IMR-90 (cell line): ENCODE measurements around the gene SMIM22. TPM values are rescaled to one million over a fixed set of nuclear protein-coding genes. Genes with fewer than 3 reads are reported as not detected.

Experiments
- ATAC-seq: fragments of 200-7000 bp; cut with Tn5 transposase; 2 replicates; pipeline ENCODE4 v1.9.1; 2020; ENCODE audit warnings: low read depth, mild to moderate bottlenecking, moderate library complexity
- BruUV-seq: library from RNA; stranded (reverse); fragments of 400-500 nt; replicated peaks from 2 replicates; lab custom pipeline; 2021; lab: Mats Ljungman, UMichigan
- CTCF ChIA-PET: fragments of 300-600 bp; formaldehyde crosslinking; extraction: SDS; loops from one replicate; lab custom pipeline; 2021; ENCODE audit warnings: antibody characterized with exemption; lab: Yijun Ruan, JAX
- POLR2A ChIA-PET: fragments of 300-600 bp; sonication (Branson Sonifier 250); formaldehyde crosslinking; loops from one replicate; lab custom pipeline; 2022; ENCODE audit warnings: antibody characterized with exemption; ENCODE audit not compliant: unreplicated experiment; lab: Charles Lee
- DNase-seq: peaks from one replicate; pipeline ENCODE4 v3.0.0; 2013
- H2AFZ ChIP-seq: replicated peaks from 2 replicates; pipeline ENCODE3; 2013; ENCODE audit warnings: low read length, mild to moderate bottlenecking; ENCODE audit not compliant: poor library complexity
- H2AK5ac ChIP-seq: 2 replicates; pipeline ENCODE4 v1.6.1; 2013; ENCODE audit warnings: low read depth, low read length, inconsistent platforms
- H2AK9ac ChIP-seq: replicated peaks from 2 replicates; pipeline ENCODE3; 2013; ENCODE audit warnings: mild to moderate bottlenecking, low read depth, low read length, moderate library complexity; ENCODE audit not compliant: poor library complexity
- H2BK120ac ChIP-seq: 2 replicates; pipeline ENCODE4 v1.6.1; 2013; ENCODE audit warnings: low read depth, low read length, inconsistent platforms
- H2BK15ac ChIP-seq: 3 replicates; pipeline ENCODE4 v1.6.1; 2013; ENCODE audit warnings: low read depth, low read length, inconsistent platforms
- H2BK20ac ChIP-seq: 2 replicates; pipeline ENCODE4 v1.6.1; 2013; ENCODE audit warnings: low read depth, mild to moderate bottlenecking, inconsistent platforms, low read length, moderate library complexity
- H2BK5ac ChIP-seq: 2 replicates; pipeline ENCODE4 v1.6.1; 2013; ENCODE audit warnings: mild to moderate bottlenecking, low read depth, low read length, inconsistent platforms; ENCODE audit not compliant: poor library complexity, severe bottlenecking
- H3K14ac ChIP-seq: replicated peaks from 2 replicates; pipeline ENCODE4 v1.6.1; 2013; ENCODE audit warnings: low read depth, low read length, inconsistent platforms
- H3K18ac ChIP-seq: 2 replicates; pipeline ENCODE4 v1.6.1; 2013; ENCODE audit warnings: low read depth, low read length, control low read depth
- H3K23ac ChIP-seq: 2 replicates; pipeline ENCODE4 v1.6.1; 2013; ENCODE audit warnings: low read depth, low read length, inconsistent platforms
- H3K27ac ChIP-seq: 2 replicates; pipeline ENCODE4 v1.5.1; 2013; ENCODE audit warnings: mild to moderate bottlenecking, control low read depth, low read length; ENCODE audit not compliant: insufficient read depth
- H3K27me3 ChIP-seq: 2 replicates; pipeline ENCODE4 v1.6.1; 2013; ENCODE audit warnings: low read length; ENCODE audit not compliant: control insufficient read depth, insufficient read depth
- H3K36me3 ChIP-seq: 2 replicates; pipeline ENCODE4 v1.6.1; 2013; ENCODE audit warnings: low read length, mixed read lengths; ENCODE audit not compliant: control insufficient read depth, insufficient read depth
- H3K4ac ChIP-seq: 2 replicates; pipeline ENCODE4 v1.6.1; 2013; ENCODE audit warnings: low read depth, low read length, inconsistent platforms
- H3K4me1 ChIP-seq: 2 replicates; pipeline ENCODE4 v1.6.1; 2013; ENCODE audit warnings: low read length, mixed read lengths; ENCODE audit not compliant: control insufficient read depth, insufficient read depth
- H3K4me2 ChIP-seq: 2 replicates; pipeline ENCODE4 v1.6.1; 2013; ENCODE audit warnings: low read depth, mild to moderate bottlenecking, control low read depth, low read length, moderate library complexity
- H3K4me3 ChIP-seq: 2 replicates; pipeline ENCODE4 v1.5.1; 2013; ENCODE audit warnings: low read depth, mild to moderate bottlenecking, control low read depth, low read length, moderate library complexity; ENCODE audit not compliant: insufficient read depth
- H3K56ac ChIP-seq: 2 replicates; pipeline ENCODE4 v1.6.1; 2013; ENCODE audit warnings: low read length, inconsistent platforms; ENCODE audit not compliant: insufficient read depth; ENCODE audit errors: extremely low read depth
- H3K79me1 ChIP-seq, 2 experiments: 2 replicates each; pipeline ENCODE4 v1.6.1; 2013; ENCODE audit warnings: low read length in 2 of 2, inconsistent platforms in 1 of 2, low read depth in 1 of 2
- H3K9ac ChIP-seq: 2 replicates; pipeline ENCODE4 v1.6.1; 2013; ENCODE audit warnings: low read depth, low read length, control low read depth
- H3K9me1 ChIP-seq: 2 replicates; pipeline ENCODE4 v1.6.1; 2013; ENCODE audit warnings: low read length, inconsistent platforms; ENCODE audit not compliant: insufficient read depth
- H3K9me3 ChIP-seq: 2 replicates; pipeline ENCODE4 v1.6.1; 2013; ENCODE audit warnings: low read length; ENCODE audit not compliant: control insufficient read depth, insufficient read depth
- H4K20me1 ChIP-seq: 2 replicates; pipeline ENCODE4 v1.6.1; 2013; ENCODE audit warnings: low read length, inconsistent platforms; ENCODE audit not compliant: insufficient read depth
- H4K5ac ChIP-seq: 2 replicates; pipeline ENCODE4 v1.6.1; 2013; ENCODE audit warnings: mild to moderate bottlenecking, low read depth, low read length, control low read depth
- H4K8ac ChIP-seq, 2 experiments: 2 replicates each; pipeline ENCODE4 v1.6.1; 2013; ENCODE audit warnings: low read depth in 2 of 2, low read length in 2 of 2, control low read depth in 1 of 2, inconsistent platforms in 1 of 2
- H4K91ac ChIP-seq: 2 replicates; pipeline ENCODE4 v1.6.1; 2013; ENCODE audit warnings: low read depth, low read length, inconsistent platforms; ENCODE audit not compliant: insufficient read depth
- CEBPB ChIP-seq: IDR thresholded peaks from 2 replicates; pipeline ENCODE4 v1.6.1; 2012; ENCODE audit warnings: low read depth, low read length, improper control_type of control experiment
- CHD1 ChIP-seq: IDR thresholded peaks from 2 replicates; pipeline ENCODE4 v1.6.1; 2012; ENCODE audit warnings: low read depth, low read length, improper control_type of control experiment
- CTCF ChIP-seq: conservative IDR thresholded peaks from 2 replicates; pipeline ENCODE4 v1.5.1; 2012; ENCODE audit warnings: mild to moderate bottlenecking, low read depth, low read length, improper control_type of control experiment
- ELK1 ChIP-seq: fragments of 150-350 bp; IDR thresholded peaks from 2 replicates; pipeline ENCODE4 v1.6.1; 2016; ENCODE audit warnings: low read depth, mild to moderate bottlenecking, low read length, moderate library complexity, borderline replicate concordance
- MAFK ChIP-seq: IDR thresholded peaks from 2 replicates; pipeline ENCODE4 v1.6.1; 2012; ENCODE audit warnings: low read depth, low read length, improper control_type of control experiment
- POLR2A ChIP-seq: IDR thresholded peaks from 2 replicates; pipeline ENCODE4 v1.6.1; 2012; ENCODE audit warnings: mild to moderate bottlenecking, low read depth, low read length
- RAD21 ChIP-seq: IDR thresholded peaks from 2 replicates; pipeline ENCODE4 v1.6.1; 2012; ENCODE audit warnings: low read length, improper control_type of control experiment
- RFX5 ChIP-seq: IDR thresholded peaks from 2 replicates; pipeline ENCODE4 v1.8.0; 2012; ENCODE audit warnings: low read depth, mild to moderate bottlenecking, low read length, moderate library complexity
- SMC3 ChIP-seq: fragments of 150-350 bp; IDR thresholded peaks from 2 replicates; pipeline ENCODE4 v1.6.1; 2016; ENCODE audit warnings: low read depth, mild to moderate bottlenecking, antibody characterized with exemption, low read length, moderate library complexity
- USF2 ChIP-seq: fragments of 150-350 bp; IDR thresholded peaks from 2 replicates; pipeline ENCODE4 v1.6.1; 2017; ENCODE audit warnings: mild to moderate bottlenecking, antibody characterized with exemption, low read length, low read depth
- dilution Hi-C: fragments of 300-500 bp; cut with HindIII; formaldehyde crosslinking; loops from one replicate; pipeline ENCODE4 v1.14.3; 2018; ENCODE audit warnings: low sequenced_read_pairs; ENCODE audit not compliant: unreplicated experiment
- in situ Hi-C: fragments of 300-500 bp; cut with MboI; formaldehyde crosslinking; loops from 3 replicates; pipeline ENCODE4 v1.14.3; 2019; ENCODE audit warnings: low sequenced_read_pairs, inconsistent platforms, mixed read lengths
- intact Hi-C: fragments of 100-400 bp; cut with micrococcal nuclease; formaldehyde crosslinking; loops from 2 replicates; pipeline ENCODE4 v1.10.0; 2022
- polyA plus RNA-seq, 3 experiments: library from polyadenylated mRNA; depleted of rRNA; stranded (reverse); fragments of >200 nt; gene quantifications; 2 replicates each; pipeline ENCODE4 v1.2.3, GENCODE V29; 2012; ENCODE audit warnings: low replicate concordance in 1 of 3
- total RNA-seq: library from RNA; depleted of rRNA; stranded (reverse); fragments of >200 nt; gene quantifications from 2 replicates; pipeline ENCODE4 v1.2.3, GENCODE V29; 2012

The SMIM22 gene
- total and polyA plus RNA-seq, 2 of the 4 experiments (the other 2 are of a cell fraction) = not detected

- H4K20me1 ChIP-seq = no peaks in the 10 kb centered on the region
- H4K8ac ChIP-seq = no peak overlapping the region
- H3K23ac ChIP-seq = no peak overlapping the region
- peaks cover 52% of the 10 kb centered on the region for H3K36me3 ChIP-seq
- DNase-seq = no peak
- peak; percentile 61 for ATAC-seq
- H3K4me2 ChIP-seq = no peak overlapping the region
- CTCF ChIA-PET = no interaction called here
- intact Hi-C loops (no loop called here), in situ Hi-C loops (no loop called here), dilution Hi-C loops (no loop called here)
- H2AK9ac ChIP-seq = no peak overlapping the region
- POLR2A ChIA-PET = interaction anchor here (0.6 kb wide), 1 partner anchor 18 kb away, joined by 13 read pairs; no protein-coding TSS in a partner anchor
- no peak overlapping the region for H3K18ac ChIP-seq
- H3K27me3 ChIP-seq = no peaks in the 10 kb centered on the region
- H3K14ac ChIP-seq = no peak overlapping the region
- H2BK120ac ChIP-seq = no peak overlapping the region
- no TSS peak for BruUV-seq
- H3K9me3 ChIP-seq = no peaks in the 10 kb centered on the region
- TF ChIP-seq ELK1 = no peak
- TF ChIP-seq CEBPB = no peak
- TF ChIP-seq SMC3 = no peak
- TF ChIP-seq RFX5 = no peak
- no peak for TF ChIP-seq MAFK
- TF ChIP-seq USF2 = no peak
- no peak for TF ChIP-seq CHD1
- no peak for TF ChIP-seq RAD21
- no peak for TF ChIP-seq CTCF
- TF ChIP-seq POLR2A = no peak
- no peak overlapping the region for H3K9ac ChIP-seq
- no peaks in the 10 kb centered on the region for H3K9me1 ChIP-seq
- H3K4me1 ChIP-seq = peaks cover 8% of the 10 kb centered on the region; the same call in 1 of the 2 replicates
- peaks cover 2 to 5% of the 10 kb centered on the region in 2 experiments; a peak in 1 of 4 replicates for H3K79me1 ChIP-seq
- H2BK15ac ChIP-seq = no peak overlapping the region
- no peak overlapping the region for H3K27ac ChIP-seq
- H3K4me3 ChIP-seq = no peak overlapping the region
- no peak overlapping the region for H3K4ac ChIP-seq
- H2AK5ac ChIP-seq = no peak overlapping the region
- H2AFZ ChIP-seq = no peak overlapping the region
- no peak overlapping the region for H2BK20ac ChIP-seq
- H3K56ac ChIP-seq = no peak overlapping the region
- no peak overlapping the region for H4K91ac ChIP-seq
- H2BK5ac ChIP-seq = no peak overlapping the region
- H4K5ac ChIP-seq = no peak overlapping the region
These were observed 18.9 kb downstream of the SMIM22 start for GRCh38 chr16:4814046-4814445.
